PC-9 (cell line): ENCODE data around the gene CCDC88C. TPM values are rescaled to one million over a fixed set of nuclear protein-coding genes. Genes with fewer than 3 reads are reported as not detected.

Experiments
- BruUV-seq: library from RNA; stranded (reverse); fragments of 400-500 nt; replicated peaks from 2 replicates; lab custom pipeline; 2021; lab: Mats Ljungman, UMichigan
- CTCF ChIA-PET: fragments of 300-600 bp; sonication (Branson Sonifier 250); formaldehyde crosslinking; loops from one replicate; lab custom pipeline; 2022; ENCODE audit warnings: antibody characterized with exemption; lab: Charles Lee
- POLR2A ChIA-PET: fragments of 300-600 bp; sonication (Branson Sonifier 250); formaldehyde crosslinking; loops from one replicate; lab custom pipeline; 2022; ENCODE audit warnings: antibody characterized with exemption; ENCODE audit not compliant: unreplicated experiment; lab: Charles Lee
- DNase-seq, 2 experiments: peaks; one replicate each; pipeline versions ENCODE4 v3.0.0 to v3.0.0-alpha.2; 2015 to 2022; ENCODE audit warnings: mixed read lengths in 1 of 2
- H2AFZ ChIP-seq: fragments of 200-600 bp; sonication (generic); 2 replicates; pipeline ENCODE4 v1.8.1; 2017; ENCODE audit warnings: antibody characterized with exemption
- H3F3A ChIP-seq: fragments of 200-600 bp; sonication (generic); 2 replicates; pipeline ENCODE4 v1.8.1; 2017; ENCODE audit warnings: antibody characterized with exemption, mild to moderate bottlenecking, low read depth; ENCODE audit not compliant: insufficient read depth
- H3K27ac ChIP-seq: fragments of 200-600 bp; sonication (generic); 2 replicates; pipeline ENCODE4 v1.6.1; 2016; ENCODE audit warnings: mixed run types
- H3K27me3 ChIP-seq: fragments of 200-600 bp; sonication (generic); 2 replicates; pipeline ENCODE4 v1.6.1; 2016; ENCODE audit warnings: low read depth, mixed run types; ENCODE audit not compliant: insufficient read depth
- H3K36me3 ChIP-seq: fragments of 200-600 bp; sonication (generic); 2 replicates; pipeline ENCODE4 v1.6.1; 2016; ENCODE audit warnings: low read depth, mixed run types
- H3K4me1 ChIP-seq: fragments of 200-600 bp; sonication (generic); replicated peaks from 2 replicates; pipeline ENCODE4 v1.6.1; 2016; ENCODE audit warnings: mixed run types; ENCODE audit not compliant: insufficient read depth
- H3K4me2 ChIP-seq: fragments of 200-600 bp; sonication (generic); 2 replicates; pipeline ENCODE4 v1.6.1; 2017; ENCODE audit warnings: mixed run types
- H3K4me3 ChIP-seq: fragments of 200-600 bp; sonication (generic); 2 replicates; pipeline ENCODE4 v1.6.1; 2016; ENCODE audit warnings: mixed run types
- H3K79me2 ChIP-seq: fragments of 200-600 bp; sonication (generic); 2 replicates; pipeline ENCODE4 v1.6.1; 2017; ENCODE audit warnings: low read depth, mixed run types
- H3K9me2 ChIP-seq: fragments of 200-600 bp; sonication (generic); 2 replicates; pipeline ENCODE4 v1.8.1; 2017; ENCODE audit warnings: mild to moderate bottlenecking; ENCODE audit not compliant: insufficient read depth
- H3K9me3 ChIP-seq: fragments of 200-600 bp; sonication (generic); 2 replicates; pipeline ENCODE4 v1.8.1; 2016; ENCODE audit warnings: low read depth; ENCODE audit not compliant: insufficient read depth
- H4K20me1 ChIP-seq: fragments of 200-600 bp; sonication (generic); 2 replicates; pipeline ENCODE4 v1.8.1; 2017; ENCODE audit not compliant: insufficient read depth
- EZH2 ChIP-seq: fragments of 200-600 bp; sonication (generic); IDR thresholded peaks from 2 replicates; pipeline ENCODE4 v1.8.0; 2017; ENCODE audit warnings: antibody characterized with exemption, low read depth
- intact Hi-C: fragments of 100-400 bp; cut with micrococcal nuclease; formaldehyde crosslinking; loops from one replicate; pipeline ENCODE4 v1.10.0; 2022; ENCODE audit not compliant: unreplicated experiment
- total RNA-seq: library from RNA; stranded (reverse); gene quantifications from 2 replicates; pipeline ENCODE4 v1.2.3, GENCODE V29; 2021
- TF ChIP-seq, protein P1 (sequence below): fragments of 200-600 bp; sonication (generic); conservative IDR thresholded peaks from 2 replicates; pipeline ENCODE4 v1.6.1; 2017; ENCODE audit warnings: mixed run types, antibody characterized with exemption, mild to moderate bottlenecking, moderate library complexity

Gene CCDC88C
- total RNA-seq, 1 experiment from 2014 or later, result 7.4 TPM

- H3K4me3 ChIP-seq, result no peak overlapping the region
- no peak overlapping the region for H3K27ac ChIP-seq
- TF ChIP-seq, protein P1, sequence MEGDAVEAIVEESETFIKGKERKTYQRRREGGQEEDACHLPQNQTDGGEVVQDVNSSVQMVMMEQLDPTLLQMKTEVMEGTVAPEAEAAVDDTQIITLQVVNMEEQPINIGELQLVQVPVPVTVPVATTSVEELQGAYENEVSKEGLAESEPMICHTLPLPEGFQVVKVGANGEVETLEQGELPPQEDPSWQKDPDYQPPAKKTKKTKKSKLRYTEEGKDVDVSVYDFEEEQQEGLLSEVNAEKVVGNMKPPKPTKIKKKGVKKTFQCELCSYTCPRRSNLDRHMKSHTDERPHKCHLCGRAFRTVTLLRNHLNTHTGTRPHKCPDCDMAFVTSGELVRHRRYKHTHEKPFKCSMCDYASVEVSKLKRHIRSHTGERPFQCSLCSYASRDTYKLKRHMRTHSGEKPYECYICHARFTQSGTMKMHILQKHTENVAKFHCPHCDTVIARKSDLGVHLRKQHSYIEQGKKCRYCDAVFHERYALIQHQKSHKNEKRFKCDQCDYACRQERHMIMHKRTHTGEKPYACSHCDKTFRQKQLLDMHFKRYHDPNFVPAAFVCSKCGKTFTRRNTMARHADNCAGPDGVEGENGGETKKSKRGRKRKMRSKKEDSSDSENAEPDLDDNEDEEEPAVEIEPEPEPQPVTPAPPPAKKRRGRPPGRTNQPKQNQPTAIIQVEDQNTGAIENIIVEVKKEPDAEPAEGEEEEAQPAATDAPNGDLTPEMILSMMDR, result peak; percentile 93
- no peak for TF ChIP-seq EZH2
- no peaks in the 10 kb centered on the region for H3K9me3 ChIP-seq
- H3K4me2 ChIP-seq, result no peak overlapping the region
- H3K79me2 ChIP-seq, result no peaks in the 10 kb centered on the region
- H2AFZ ChIP-seq, result no peak overlapping the region
- no peaks in the 10 kb centered on the region for H3F3A ChIP-seq
- H4K20me1 ChIP-seq, result no peaks in the 10 kb centered on the region
- DNase-seq, result peak in 1 of 2 experiments; percentile 38
- intact Hi-C loops, result loop anchor here (1.0 kb wide), 1 partner anchor 94 kb away; no protein-coding TSS in a partner anchor
- CTCF ChIA-PET, result interaction anchor here (0.9 kb wide), 1 partner anchor 156 kb away, joined by 3 read pairs; no protein-coding TSS in a partner anchor
- no peaks in the 10 kb centered on the region for H3K4me1 ChIP-seq
- POLR2A ChIA-PET, result no interaction called here
- BruUV-seq, result no TSS peak
- H3K36me3 ChIP-seq, result no peaks in the 10 kb centered on the region
- H3K9me2 ChIP-seq, result no peaks in the 10 kb centered on the region
- H3K27me3 ChIP-seq, result no peaks in the 10 kb centered on the region
Measured at GRCh38 chr14:91323671-91324605, 93.7 kb downstream of the CCDC88C start.

DNA sequence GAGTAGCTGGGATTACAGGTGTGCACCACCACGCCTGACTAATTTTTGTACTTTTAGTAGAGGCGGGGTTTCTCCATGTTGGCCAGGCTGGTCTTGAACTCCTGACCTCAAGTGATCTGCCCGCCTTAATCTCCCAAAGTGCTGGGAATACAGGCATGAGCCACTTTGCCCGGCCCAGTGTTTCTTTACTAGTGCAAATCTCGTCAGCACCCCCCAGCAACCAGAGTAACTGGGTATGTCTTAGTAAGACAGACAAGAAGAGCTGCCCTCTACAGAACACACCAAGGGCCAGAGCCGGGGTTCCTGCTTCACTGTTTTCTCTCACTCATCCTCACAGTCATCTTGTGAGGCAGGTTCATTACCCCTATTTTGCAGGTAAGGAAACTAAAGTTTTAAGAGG is 94.6 kb downstream of the CCDC88C start:
- no peaks in the 10 kb centered on the region for H3K9me3 ChIP-seq
- no peaks in the 10 kb centered on the region for H3K9me2 ChIP-seq
- TF ChIP-seq, protein P1, result no peak
- TF ChIP-seq EZH2, result no peak
- no peak overlapping the region for H3K4me3 ChIP-seq
- DNase-seq, result no peak
- no peaks in the 10 kb centered on the region for H3F3A ChIP-seq
- H3K4me1 ChIP-seq, result no peaks in the 10 kb centered on the region
- H3K36me3 ChIP-seq, result no peaks in the 10 kb centered on the region
- no TSS peak for BruUV-seq
- intact Hi-C loops, result loop anchor here (1.0 kb wide), 1 partner anchor 95 kb away; no protein-coding TSS in a partner anchor
- POLR2A ChIA-PET, result no interaction called here
- no peaks in the 10 kb centered on the region for H3K79me2 ChIP-seq
- no peaks in the 10 kb centered on the region for H3K27me3 ChIP-seq
- no peak overlapping the region for H2AFZ ChIP-seq
- no peaks in the 10 kb centered on the region for H4K20me1 ChIP-seq
- H3K4me2 ChIP-seq, result no peak overlapping the region
- no peak overlapping the region for H3K27ac ChIP-seq
- CTCF ChIA-PET, result interaction anchor here (0.9 kb wide), 1 partner anchor 157 kb away, joined by 3 read pairs; no protein-coding TSS in a partner anchor

- no peak for DNase-seq
- H4K20me1 ChIP-seq, result no peaks in the 10 kb centered on the region
- TF ChIP-seq EZH2, result no peak
- TF ChIP-seq, protein P1, result no peak
- no peaks in the 10 kb centered on the region for H3K9me2 ChIP-seq
- H3K27ac ChIP-seq, result no peak overlapping the region
- no TSS peak for BruUV-seq
- no peaks in the 10 kb centered on the region for H3K27me3 ChIP-seq
- H3K4me1 ChIP-seq, result no peaks in the 10 kb centered on the region
- no peaks in the 10 kb centered on the region for H3K79me2 ChIP-seq
- intact Hi-C loops, result loop anchor here (1.0 kb wide), 1 partner anchor 96 kb away; no protein-coding TSS in a partner anchor
- ChIA-PET CTCF (no interaction called here), POLR2A (no interaction called here)
- H3K4me2 ChIP-seq, result no peak overlapping the region
- H3F3A ChIP-seq, result no peaks in the 10 kb centered on the region
- no peaks in the 10 kb centered on the region for H3K36me3 ChIP-seq
- no peak overlapping the region for H3K4me3 ChIP-seq
- no peak overlapping the region for H2AFZ ChIP-seq
- H3K9me3 ChIP-seq, result no peaks in the 10 kb centered on the region
Measured at GRCh38 chr14:91322623-91323022, 95.0 kb downstream of the CCDC88C start.
